GM15510 (cell line): Measurements from ENCODE around the gene NKX2-1.

Experiments used
- POLR2A ChIP-seq: IDR thresholded peaks from 3 replicates; pipeline ENCODE4 v1.6.1; 2011; ENCODE audit warnings: borderline replicate concordance; ENCODE audit not compliant: insufficient read length; ENCODE audit errors: extremely low read depth

NKX2-1 gene

GRCh38 chr14:36511981-36512584 lies 7.9 kb downstream of the NKX2-1 start:
- TF ChIP-seq POLR2A: no peak

GRCh38 chr14:36510874-36511273 lies 9.2 kb downstream of the NKX2-1 start:
- TF ChIP-seq POLR2A: no peak

DNA sequence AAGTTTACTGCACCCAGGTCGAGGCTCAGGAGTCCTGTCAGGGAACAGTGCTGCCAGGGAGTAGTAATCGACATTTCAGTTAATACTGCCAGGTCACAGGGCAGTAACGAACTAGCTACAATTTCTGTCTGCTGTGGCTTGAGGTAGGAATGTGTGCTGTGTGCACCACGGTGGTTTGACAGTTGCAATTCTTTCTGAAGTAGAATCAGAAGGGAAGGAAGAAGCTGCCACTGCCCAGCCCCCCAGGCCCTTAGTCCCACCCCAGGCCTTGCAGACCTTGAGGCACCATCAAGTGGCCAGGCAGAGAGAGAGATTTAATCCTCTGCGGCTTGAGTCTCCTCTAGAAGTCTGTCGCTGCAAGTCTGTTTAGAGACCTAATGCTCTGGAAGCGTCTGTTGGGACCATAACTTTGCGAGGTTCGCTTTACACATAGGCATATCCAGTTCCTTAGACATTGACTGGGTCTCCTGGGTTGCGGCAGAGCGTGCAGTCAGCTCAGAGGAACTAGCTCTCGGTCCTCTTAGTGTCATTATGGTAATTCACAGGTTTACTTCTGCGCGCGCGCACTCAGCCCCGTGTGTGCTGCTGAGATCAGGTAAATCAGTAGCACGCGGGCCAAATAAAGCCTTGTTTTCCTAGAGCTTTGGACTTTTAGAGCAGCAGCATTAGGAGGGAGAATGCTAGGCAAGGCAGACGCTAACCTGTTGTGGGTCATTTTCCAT lies 9.8 kb downstream of the NKX2-1 start:
- TF ChIP-seq POLR2A: no peak

DNA sequence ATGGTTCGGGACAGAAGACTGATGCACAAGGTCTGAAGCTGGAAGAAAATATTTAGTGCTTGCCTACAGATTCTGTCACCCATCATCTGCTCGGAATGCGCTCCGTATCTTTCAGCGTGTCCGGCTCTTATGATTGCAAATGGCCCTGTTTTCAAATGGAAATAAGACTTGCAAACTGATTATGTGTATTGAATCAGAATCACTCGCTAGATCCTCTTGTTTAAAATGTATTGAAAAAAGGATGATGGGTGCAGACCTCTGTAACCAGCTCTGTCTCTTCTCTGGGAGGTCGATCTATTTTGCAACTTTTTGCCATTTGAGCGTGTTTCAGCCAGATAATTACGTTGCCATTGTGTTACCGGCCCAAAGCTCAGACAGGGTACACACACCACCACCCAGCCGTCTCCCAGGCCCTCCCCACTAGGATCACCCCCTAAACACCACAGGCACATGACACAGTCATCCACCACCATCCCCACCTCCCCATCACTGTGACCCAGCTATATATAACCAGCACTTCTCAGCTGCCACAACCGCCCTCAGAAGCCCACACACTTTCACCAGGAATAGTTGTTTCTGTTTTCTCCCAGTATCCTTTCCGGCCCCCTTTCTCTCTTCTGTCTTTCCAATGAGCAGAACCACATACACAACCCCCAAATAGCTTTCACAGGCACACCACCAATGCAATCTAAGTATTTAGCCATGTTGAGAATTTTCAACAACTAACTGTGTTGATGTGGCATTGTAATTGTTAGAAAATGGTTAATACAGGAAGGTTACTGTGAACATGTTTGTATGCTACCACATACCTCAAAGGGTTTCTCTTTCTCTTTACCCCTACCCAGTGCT lies 10.7 kb downstream of the NKX2-1 start:
- no peak for TF ChIP-seq POLR2A

DNA sequence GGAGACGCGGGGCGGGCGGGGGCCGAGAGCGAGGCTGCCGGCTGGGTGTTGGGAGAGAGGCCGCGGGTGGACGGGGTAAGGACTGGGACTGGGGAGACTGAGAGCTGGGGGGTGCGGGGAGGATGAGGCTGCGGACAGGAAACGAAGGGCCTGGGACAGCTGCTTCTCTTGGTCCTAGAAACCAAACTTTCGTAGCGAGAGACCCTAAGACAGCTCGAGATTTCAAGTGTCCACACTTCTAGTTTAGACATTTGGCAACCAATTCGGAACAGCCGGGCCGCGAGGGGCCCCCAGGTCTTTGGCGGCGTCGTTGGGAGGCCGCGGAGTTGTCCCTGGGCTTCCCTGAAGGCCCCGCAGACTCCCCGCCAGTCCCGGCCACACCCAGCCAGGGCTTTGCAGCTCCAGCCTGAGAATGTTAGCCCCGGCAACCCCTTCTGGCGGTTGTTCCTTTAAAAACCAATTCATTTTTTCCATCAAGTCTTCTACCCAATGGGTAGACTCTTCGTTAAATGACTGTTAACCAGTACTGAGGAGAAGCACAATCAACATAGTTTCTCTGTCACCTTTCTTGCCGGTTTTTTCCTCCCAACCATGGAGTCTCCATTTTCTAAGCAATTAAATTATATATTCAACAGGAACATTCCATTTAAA lies 11.5 kb downstream of the NKX2-1 start:
- no peak for TF ChIP-seq POLR2A

DNA sequence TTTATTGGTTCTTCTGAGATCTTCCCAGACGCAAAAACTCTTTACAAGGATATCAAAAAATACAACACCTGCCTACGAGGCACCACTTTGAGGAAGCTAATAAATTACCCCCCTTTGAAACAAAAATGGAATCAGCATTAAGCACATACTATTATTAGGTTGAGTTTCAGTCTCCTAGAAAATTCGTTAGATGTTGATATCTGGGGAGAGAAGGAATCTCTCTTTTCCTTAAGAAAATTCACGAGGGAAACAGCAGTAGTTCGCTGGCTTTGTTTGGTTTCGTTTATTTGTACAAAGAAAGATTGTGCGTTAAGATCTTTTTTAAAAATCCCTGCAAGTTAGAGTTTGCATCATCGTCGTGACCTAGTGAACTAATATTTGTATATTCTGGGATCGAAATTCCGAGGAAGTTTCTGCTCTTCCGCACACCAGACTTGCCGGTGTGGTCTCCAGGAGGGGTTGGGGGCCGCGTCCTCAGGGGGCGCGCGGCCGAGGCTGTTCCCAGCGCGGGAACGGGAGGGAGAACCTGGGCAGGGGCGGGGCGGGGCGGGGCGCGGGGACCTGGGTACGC lies 12.1 kb downstream of the NKX2-1 start:
- TF ChIP-seq POLR2A: no peak

DNA sequence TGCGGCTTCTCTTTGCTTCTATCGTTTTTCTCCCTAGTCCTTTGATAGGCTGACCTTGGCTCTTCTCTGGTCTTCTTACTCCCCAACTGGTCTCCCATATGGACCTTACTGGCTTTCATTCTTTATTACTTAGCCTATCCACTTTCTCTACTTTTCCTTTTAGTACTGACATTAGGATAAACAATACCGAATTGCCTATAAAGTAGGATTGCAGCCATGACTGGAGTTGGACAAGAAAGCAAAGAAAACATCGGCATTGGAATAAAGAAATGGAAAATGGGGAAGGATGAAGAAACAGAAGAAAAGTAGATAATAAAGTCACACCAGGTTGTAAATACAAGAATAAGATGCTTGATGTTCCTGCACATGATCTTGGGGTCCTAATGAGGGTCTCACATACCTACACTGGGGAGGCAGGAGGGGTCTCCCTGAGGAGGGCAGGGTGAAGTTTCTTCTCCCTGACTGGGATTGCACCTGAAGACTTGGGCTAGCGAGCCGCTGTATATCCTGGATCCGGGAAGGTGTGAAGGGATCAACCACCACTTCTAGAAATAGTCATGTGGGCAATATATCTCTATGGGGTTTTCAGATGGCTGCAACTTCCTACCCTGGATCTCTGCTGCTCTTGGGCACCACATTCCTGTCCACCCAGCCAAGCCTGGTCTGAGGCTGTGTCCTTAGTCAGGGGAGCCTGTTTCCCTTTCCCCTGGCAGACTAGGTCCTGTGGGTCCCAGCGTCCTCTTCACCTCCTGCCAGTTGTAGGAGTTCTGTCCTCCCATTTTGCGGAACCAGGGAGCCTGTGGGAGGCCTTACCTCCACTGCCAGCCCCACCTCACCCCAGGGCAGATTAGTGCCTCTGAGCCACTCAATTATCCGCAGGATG lies 13.1 kb downstream of the NKX2-1 start:
- TF ChIP-seq POLR2A: no peak

- TF ChIP-seq POLR2A: no peak
These were observed 13.9 kb downstream of the NKX2-1 start for GRCh38 chr14:36505892-36506731.

DNA sequence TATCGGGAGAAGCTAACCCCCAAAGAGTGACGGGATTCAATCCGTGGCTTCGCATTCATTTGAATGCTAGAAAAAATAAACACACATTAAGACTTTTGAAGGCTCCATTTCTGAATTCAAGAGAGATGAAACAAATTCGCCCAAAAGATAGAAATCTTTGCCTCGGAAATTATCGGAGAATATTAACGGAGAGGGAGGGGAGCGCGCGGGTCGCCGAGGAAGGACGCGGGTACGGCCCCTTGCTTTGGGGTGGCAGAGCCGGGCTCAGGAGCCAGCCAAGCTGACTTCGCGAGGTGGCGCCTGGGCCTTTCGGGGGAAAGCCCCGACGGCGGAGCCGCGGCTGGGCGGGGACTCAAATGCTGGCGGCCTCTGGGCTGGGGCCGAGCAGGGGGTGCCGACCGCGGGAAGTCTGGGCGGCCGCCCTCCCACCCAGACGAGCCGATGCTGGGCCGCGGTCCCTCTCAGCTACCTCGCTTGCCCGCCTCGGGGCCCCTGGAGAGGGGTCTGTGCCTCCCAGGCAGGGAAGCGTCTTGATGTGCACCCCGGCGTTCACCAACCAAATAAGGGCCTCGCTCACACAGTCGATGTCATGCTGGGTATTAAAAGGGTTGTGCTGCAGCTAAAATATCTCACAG lies 14.7 kb downstream of the NKX2-1 start:
- TF ChIP-seq POLR2A: no peak

GRCh38 chr14:36504771-36505175 lies 15.3 kb downstream of the NKX2-1 start:
- TF ChIP-seq POLR2A: no peak

- TF ChIP-seq POLR2A: no peak
These were observed 16.0 kb downstream of the NKX2-1 start for GRCh38 chr14:36503771-36504741.
